Skin epidermis (tissue), 12 donors: Measurements from ENCODE around the gene PRTN3.
A peak's percentile ranks its signal among the peaks of the same experiment; 100 is the strongest.
"Not testable (repeated sequence)": the region's sequence is repeated elsewhere in the genome, so short reads cannot be mapped to it uniquely, and the experiment has no call there.

Experiments
- H3K27ac ChIP-seq, 21 experiments: fragments of 200-600 bp; sonication (generic) in 11 of 21; one replicate each; pipeline ENCODE4 v1.5.0; 2020; ENCODE audit warnings: mild to moderate bottlenecking in 3 of 21, inconsistent platforms in 2 of 21, moderate library complexity in 2 of 21
- H3K4me3 ChIP-seq, 7 experiments: fragments of 200-600 bp; sonication (generic) in 2 of 7; one replicate each; pipeline ENCODE4 v1.5.0; 2020; ENCODE audit warnings: inconsistent platforms in 2 of 7, mild to moderate bottlenecking in 2 of 7, moderate library complexity in 1 of 7

Gene PRTN3

GRCh38 chr19:834216-834615 is 6.6 kb upstream of the PRTN3 start:
- no peak overlapping the region for H3K27ac ChIP-seq
- no peak overlapping the region for H3K4me3 ChIP-seq

GRCh38 chr19:835210-835810 is 5.5 kb upstream of the PRTN3 start:
- H3K4me3 ChIP-seq, result no peak overlapping the region
- H3K27ac ChIP-seq, result no peak overlapping the region

- not testable (repeated sequence) for H3K4me3 ChIP-seq, H3K27ac ChIP-seq
Measured at GRCh38 chr19:842802-843179, 2.0 kb downstream of the PRTN3 start.

GRCh38 chr19:843180-843835 is 2.5 kb downstream of the PRTN3 start:
- H3K27ac ChIP-seq, result no peak overlapping the region
- peak overlapping the region in 1 of 7 experiments; percentile 15 for H3K4me3 ChIP-seq

- Histone ChIP-seq H3K4me3 (peak overlapping the region in 1 of 7 experiments; percentile 15), H3K27ac (no peak overlapping the region)
Measured at GRCh38 chr19:843836-844545, 3.2 kb downstream of the PRTN3 start.

GRCh38 chr19:844546-844971 is 3.8 kb downstream of the PRTN3 start:
- Histone ChIP-seq H3K4me3 (no peak overlapping the region), H3K27ac (no peak overlapping the region)

- H3K27ac ChIP-seq, result no peak overlapping the region
- H3K4me3 ChIP-seq, result no peak overlapping the region
Measured at GRCh38 chr19:845707-846521, 5.1 kb downstream of the PRTN3 start.

- peak overlapping the region in 8 of 21 experiments; percentile 35 to 79 (median 54) for H3K27ac ChIP-seq
- H3K4me3 ChIP-seq, result no peak overlapping the region
Measured at GRCh38 chr19:848386-848921, 7.7 kb downstream of the PRTN3 start.

- H3K27ac ChIP-seq, result peak overlapping the region in 4 of 21 experiments; percentile 23 to 79 (median 52)
- H3K4me3 ChIP-seq, result not testable (repeated sequence)
Measured at GRCh38 chr19:849195-849594, 8.4 kb downstream of the PRTN3 start.

- Histone ChIP-seq H3K27ac (peak overlapping the region in 20 of 21 experiments; percentile 0 to 84 (median 48)), H3K4me3 (no peak overlapping the region)
Measured at GRCh38 chr19:850221-850978, 9.6 kb downstream of the PRTN3 start.

GRCh38 chr19:850979-851335 is 10.2 kb downstream of the PRTN3 start:
- Histone ChIP-seq H3K27ac (peak overlapping the region in 20 of 21 experiments; percentile 0 to 84 (median 48)), H3K4me3 (no peak overlapping the region)

- peak within 1 kb of the TSS in 13 of 21 experiments; percentile 0 to 84 (median 57) for H3K27ac ChIP-seq
- no peak within 1 kb of the TSS for H3K4me3 ChIP-seq
Measured at GRCh38 chr19:852136-853013, 11.6 kb downstream of the PRTN3 start, which contains the start of gene ELANE. TSS of gene ELANE (plus strand) at chr19:852303. CDS start at chr19:852329, 26 bp downstream.

- H3K27ac ChIP-seq, result peak overlapping the region in 2 of 21 experiments; percentile 12 to 16
Measured at GRCh38 chr19:853014-853585, 12.3 kb downstream of the PRTN3 start.

GRCh38 chr19:853614-854220 is 12.9 kb downstream of the PRTN3 start:
- not testable (repeated sequence) for H3K27ac ChIP-seq, H3K4me3 ChIP-seq

More at GRCh38 chr19:853014-853585, 12.3 kb downstream of the PRTN3 start:
- H3K4me3 ChIP-seq, result no peak overlapping the region

GRCh38 chr19:854549-854948 is 13.8 kb downstream of the PRTN3 start:
- Histone ChIP-seq H3K4me3 (no peak overlapping the region), H3K27ac (no peak overlapping the region)

GRCh38 chr19:855142-855541 is 14.3 kb downstream of the PRTN3 start:
- H3K4me3 ChIP-seq, result no peak overlapping the region
- H3K27ac ChIP-seq, result no peak overlapping the region

- H3K27ac ChIP-seq, result no peak overlapping the region
- H3K4me3 ChIP-seq, result no peak overlapping the region
Measured at GRCh38 chr19:855566-856120, 14.8 kb downstream of the PRTN3 start.
